IPS DF 4.7 (cell line): ENCODE data around the gene ASAP3.

ENCODE experiments used
- DNase-seq: peaks from one replicate; pipeline ENCODE4 v3.0.0-alpha.2; 2013; ENCODE audit warnings: low spot score; ENCODE audit errors: extremely low read depth

ASAP3 gene

GRCh38 chr1:23424293-23425192 lies 59.4 kb downstream of the ASAP3 start, which contains the start of gene TCEA3:
TCEA3 (minus strand) TSS chr1:23424748; CDS start chr1:23424633, 115 bp downstream.
- no peak for DNase-seq

- no peak for DNase-seq
Observed at GRCh38 chr1:23423415-23424292, 60.3 kb downstream of the ASAP3 start.

GRCh38 chr1:23422941-23423340 lies 61.0 kb downstream of the ASAP3 start:
- no peak for DNase-seq

- no peak for DNase-seq
Observed at GRCh38 chr1:23422241-23422877, 61.6 kb downstream of the ASAP3 start.

GRCh38 chr1:23421753-23422240 lies 62.2 kb downstream of the ASAP3 start:
- DNase-seq = no peak

- no peak for DNase-seq
Observed at GRCh38 chr1:23421343-23421742, 62.6 kb downstream of the ASAP3 start.

- DNase-seq = no peak
Observed at GRCh38 chr1:23420778-23421177, 63.2 kb downstream of the ASAP3 start.

- DNase-seq = no peak
Observed at GRCh38 chr1:23419180-23419579, 64.8 kb downstream of the ASAP3 start.

GRCh38 chr1:23417570-23417969 lies 66.4 kb downstream of the ASAP3 start:
- DNase-seq = no peak

- DNase-seq = no peak
Observed at GRCh38 chr1:23416964-23417363, 67.0 kb downstream of the ASAP3 start.

GRCh38 chr1:23408797-23409290 lies 75.1 kb downstream of the ASAP3 start:
- no peak for DNase-seq

GRCh38 chr1:23407016-23407630 lies 76.9 kb downstream of the ASAP3 start:
- no peak for DNase-seq

GRCh38 chr1:23405946-23406345 lies 78.0 kb downstream of the ASAP3 start:
- DNase-seq = no peak

- DNase-seq = no peak
Observed at GRCh38 chr1:23403735-23404486, 80.1 kb downstream of the ASAP3 start.

- no peak for DNase-seq
Observed at GRCh38 chr1:23403355-23403734, 80.6 kb downstream of the ASAP3 start.

- DNase-seq = no peak
Observed at GRCh38 chr1:23403038-23403336, 81.0 kb downstream of the ASAP3 start.

GRCh38 chr1:23402286-23403037 lies 81.5 kb downstream of the ASAP3 start:
- DNase-seq = no peak

- no peak for DNase-seq
Observed at GRCh38 chr1:23401313-23401712, 82.7 kb downstream of the ASAP3 start.

GRCh38 chr1:23400324-23401114 lies 83.5 kb downstream of the ASAP3 start:
- DNase-seq = no peak
